ENCODE results near the gene ANP32E.

GRCh38 chr1:150179867-150180266, 56.0 kb downstream of the ANP32E start:
- TF ChIP-seq, protein P1, sequence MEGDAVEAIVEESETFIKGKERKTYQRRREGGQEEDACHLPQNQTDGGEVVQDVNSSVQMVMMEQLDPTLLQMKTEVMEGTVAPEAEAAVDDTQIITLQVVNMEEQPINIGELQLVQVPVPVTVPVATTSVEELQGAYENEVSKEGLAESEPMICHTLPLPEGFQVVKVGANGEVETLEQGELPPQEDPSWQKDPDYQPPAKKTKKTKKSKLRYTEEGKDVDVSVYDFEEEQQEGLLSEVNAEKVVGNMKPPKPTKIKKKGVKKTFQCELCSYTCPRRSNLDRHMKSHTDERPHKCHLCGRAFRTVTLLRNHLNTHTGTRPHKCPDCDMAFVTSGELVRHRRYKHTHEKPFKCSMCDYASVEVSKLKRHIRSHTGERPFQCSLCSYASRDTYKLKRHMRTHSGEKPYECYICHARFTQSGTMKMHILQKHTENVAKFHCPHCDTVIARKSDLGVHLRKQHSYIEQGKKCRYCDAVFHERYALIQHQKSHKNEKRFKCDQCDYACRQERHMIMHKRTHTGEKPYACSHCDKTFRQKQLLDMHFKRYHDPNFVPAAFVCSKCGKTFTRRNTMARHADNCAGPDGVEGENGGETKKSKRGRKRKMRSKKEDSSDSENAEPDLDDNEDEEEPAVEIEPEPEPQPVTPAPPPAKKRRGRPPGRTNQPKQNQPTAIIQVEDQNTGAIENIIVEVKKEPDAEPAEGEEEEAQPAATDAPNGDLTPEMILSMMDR (IDR thresholded peaks at IDR 0.05), result no peak
- no peak for TF ChIP-seq POLR2A (IDR thresholded peaks at IDR 0.05)
- no peak for TF ChIP-seq POLR2AphosphoS5 (IDR thresholded peaks at IDR 0.05)
- no peak for TF ChIP-seq EP300 (IDR thresholded peaks at IDR 0.05)
